Pons (tissue), 1 donor: ENCODE measurements around the gene OR2T1.
"Not testable (repeated sequence)": the region's sequence is repeated elsewhere in the genome, so short reads cannot be mapped to it uniquely, and the experiment has no call there.

Experiments
- DNase-seq: peaks from one replicate; pipeline ENCODE4 v3.0.0-alpha.2; 2016; ENCODE audit warnings: low spot score

Gene OR2T1, protein sequence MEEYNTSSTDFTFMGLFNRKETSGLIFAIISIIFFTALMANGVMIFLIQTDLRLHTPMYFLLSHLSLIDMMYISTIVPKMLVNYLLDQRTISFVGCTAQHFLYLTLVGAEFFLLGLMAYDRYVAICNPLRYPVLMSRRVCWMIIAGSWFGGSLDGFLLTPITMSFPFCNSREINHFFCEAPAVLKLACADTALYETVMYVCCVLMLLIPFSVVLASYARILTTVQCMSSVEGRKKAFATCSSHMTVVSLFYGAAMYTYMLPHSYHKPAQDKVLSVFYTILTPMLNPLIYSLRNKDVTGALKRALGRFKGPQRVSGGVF

DNA sequence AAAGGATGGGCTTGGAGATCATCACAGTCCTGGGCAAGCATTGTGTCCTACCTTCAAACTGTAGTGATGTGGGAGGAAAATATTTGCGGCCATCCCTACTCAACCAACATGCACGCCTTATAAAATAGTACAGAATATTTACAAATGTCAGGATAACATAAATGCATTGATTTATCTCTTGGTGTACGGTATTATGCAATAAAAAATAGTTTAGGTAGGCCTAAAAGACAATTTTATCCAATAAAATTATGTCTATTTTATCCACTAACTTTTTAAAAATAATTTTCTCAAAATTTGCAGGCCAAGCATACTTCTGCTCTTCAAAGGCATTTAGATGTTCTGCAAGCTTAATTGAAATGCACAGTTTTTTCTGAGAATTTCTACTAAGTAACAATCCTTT is at the start of gene OR2T1:
OR2T1 (plus strand) TSS at position 301 of the 400 bp plus-strand sequence. CDS start 3,100 bp downstream, outside the sequence.
- DNase-seq: no peak

DNA sequence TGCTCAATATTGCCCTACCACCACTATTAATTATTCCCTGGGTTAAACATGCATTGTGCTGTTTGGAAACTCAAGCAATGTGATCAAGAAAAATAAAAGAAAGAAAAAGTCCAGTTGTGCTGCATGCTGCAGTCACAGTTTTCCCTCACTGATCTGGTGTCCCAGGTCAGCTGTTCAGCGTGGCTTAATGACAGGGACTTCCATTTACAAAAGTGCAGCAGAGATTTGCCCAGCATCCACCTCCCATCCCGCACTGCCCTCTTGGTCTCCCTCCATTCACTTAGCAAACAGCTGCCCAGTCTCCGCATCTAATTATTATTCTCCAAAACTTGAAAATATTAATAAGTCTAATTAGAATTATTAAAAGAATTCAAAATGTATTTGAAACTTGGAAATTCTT is 43.4 kb upstream of the OR2T1 start:
- peak; percentile 72 for DNase-seq

DNA sequence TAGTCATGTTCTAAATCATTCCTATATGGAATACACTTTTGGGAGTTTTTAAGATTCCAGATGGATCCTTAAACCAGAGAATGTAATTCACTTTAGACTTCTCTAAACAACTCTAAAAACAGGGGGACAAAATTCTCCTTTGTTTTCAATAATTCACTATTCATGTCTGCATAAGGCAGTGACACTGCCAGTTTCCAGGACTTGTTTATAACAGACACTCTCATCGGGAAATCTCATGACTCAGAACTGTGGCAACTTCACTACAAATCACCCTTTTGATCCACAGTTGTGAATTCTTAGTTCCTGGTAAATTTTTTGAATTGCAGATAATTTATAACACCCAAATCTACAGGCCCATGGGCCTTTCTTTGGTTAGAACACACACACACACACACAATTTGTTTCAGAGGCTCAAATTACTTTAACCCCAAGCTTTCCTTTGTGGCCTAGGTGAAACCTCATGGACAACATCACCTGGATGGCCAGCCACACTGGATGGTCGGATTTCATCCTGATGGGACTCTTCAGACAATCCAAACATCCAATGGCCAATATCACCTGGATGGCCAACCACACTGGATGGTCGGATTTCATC is 41.6 kb upstream of the OR2T1 start, which contains the start of gene OR2T4:
OR2T4 (plus strand) TSS at position 545 of the 595 bp plus-strand sequence; CDS start at position 545, 0 bp downstream.
- DNase-seq: peak; percentile 95

GRCh38 chr1:248366609-248367008 is 36.2 kb upstream of the OR2T1 start:
- DNase-seq: no peak

- no peak for DNase-seq
Measured at GRCh38 chr1:248372394-248372793, 30.5 kb upstream of the OR2T1 start.

DNA sequence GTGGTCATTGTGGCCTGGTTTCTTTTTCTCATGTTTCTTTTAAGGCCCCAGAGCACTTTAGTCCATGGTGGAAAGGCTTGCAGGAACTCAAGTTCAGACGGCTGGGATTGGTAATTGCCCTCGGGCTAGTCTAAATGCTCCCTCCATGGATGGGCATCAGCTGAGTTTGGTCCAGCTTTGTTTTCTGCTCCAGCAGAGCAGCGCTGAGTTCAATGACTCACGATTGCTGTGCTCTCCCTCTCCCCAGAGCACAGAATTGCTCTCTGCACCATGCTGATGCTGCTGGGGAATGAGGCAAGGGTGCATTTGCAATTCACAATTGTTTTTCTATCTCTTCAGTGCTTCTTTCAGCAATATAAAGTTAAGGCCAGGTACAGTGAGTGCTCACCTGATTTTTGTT is 29.1 kb upstream of the OR2T1 start:
- no peak for DNase-seq

- DNase-seq: no peak
Measured at GRCh38 chr1:248375446-248375845, 27.4 kb upstream of the OR2T1 start, which contains the start of gene OR2T6. Gene OR2T6 (plus strand): TSS chr1:248375746. CDS start chr1:248387609, 11,863 bp downstream.

GRCh38 chr1:248376916-248377315 is 25.9 kb upstream of the OR2T1 start:
- no peak for DNase-seq

GRCh38 chr1:248380854-248381253 is 22.0 kb upstream of the OR2T1 start:
- DNase-seq: no peak

DNA sequence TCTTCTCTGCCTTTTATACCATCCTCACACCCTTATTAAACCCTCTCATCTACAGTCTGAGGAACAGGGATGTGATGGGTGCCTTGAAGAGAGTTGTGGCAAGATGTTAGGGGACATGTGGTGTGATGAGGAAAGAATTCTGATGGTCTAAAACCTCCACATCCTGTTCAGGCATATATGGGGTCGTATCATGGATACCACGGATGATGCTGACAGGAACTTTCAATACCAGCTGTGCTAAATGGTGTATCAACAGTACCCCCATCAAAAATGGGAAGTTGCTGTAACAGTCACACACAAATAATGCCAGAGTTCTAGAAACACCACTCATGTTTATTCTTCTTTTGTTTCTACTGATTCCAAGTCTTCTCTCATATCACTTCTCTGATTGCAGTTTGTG is 14.4 kb upstream of the OR2T1 start:
- no peak for DNase-seq

GRCh38 chr1:248393050-248393449 is 9.8 kb upstream of the OR2T1 start:
- peak; percentile 21 for DNase-seq

DNA sequence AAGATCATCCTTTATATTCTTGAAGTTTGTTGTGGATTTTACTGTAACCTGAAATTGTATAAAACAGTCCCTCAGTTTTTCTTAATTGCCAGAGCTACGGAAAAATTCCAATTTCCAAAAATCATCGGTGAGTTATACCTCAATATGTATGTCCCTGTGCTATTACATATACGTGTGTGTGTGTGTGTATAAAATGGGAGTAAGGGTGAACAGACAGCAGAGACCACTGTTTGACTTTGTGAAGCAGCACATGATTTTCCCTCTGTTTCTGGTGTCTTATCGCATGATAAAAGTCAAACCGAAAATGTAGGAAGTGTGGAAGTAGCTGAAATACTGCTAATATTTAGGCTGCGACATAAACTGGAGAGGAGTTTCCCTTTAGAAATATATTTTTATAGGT is 1.2 kb downstream of the OR2T1 start:
- no peak for DNase-seq

DNA sequence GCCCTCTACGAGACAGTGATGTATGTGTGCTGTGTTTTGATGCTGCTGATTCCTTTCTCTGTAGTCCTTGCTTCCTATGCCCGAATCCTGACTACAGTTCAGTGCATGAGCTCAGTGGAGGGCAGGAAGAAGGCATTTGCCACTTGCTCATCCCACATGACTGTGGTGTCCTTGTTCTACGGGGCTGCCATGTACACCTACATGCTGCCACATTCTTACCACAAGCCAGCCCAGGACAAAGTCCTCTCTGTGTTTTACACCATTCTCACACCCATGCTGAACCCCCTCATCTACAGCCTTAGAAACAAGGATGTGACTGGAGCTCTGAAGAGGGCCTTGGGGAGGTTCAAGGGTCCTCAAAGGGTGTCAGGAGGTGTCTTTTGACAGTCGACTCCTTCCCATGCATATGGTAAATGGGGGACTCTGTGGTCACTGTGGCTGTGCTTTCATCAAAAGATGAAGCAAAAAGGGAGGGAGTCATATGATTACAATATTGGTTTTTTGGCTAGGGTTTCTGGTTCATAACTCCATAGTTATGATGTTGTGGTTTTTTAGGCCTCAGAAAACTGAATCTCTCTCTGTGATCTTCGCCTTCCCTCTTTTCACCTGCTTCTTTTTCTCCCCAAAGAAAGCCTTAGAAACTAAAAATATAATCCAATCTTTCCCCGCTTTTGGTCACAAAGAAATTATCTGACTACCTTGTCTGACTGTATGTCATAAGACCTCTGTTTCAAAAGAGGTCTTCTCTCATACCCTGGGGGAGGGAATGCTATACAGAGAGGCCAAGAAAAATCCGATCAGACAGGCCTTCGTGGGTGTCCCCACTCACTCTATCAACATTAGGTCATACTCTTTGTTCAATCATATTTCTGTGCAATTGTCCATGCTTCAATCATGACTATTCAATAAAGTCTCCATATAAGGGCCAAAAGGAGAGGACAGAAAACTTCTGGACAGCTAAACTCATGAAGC is 4.2 kb downstream of the OR2T1 start:
- no peak for DNase-seq

- no peak for DNase-seq
Measured at GRCh38 chr1:248416226-248416625, 13.4 kb downstream of the OR2T1 start.

- DNase-seq: no peak
Measured at GRCh38 chr1:248417854-248418253, 15.0 kb downstream of the OR2T1 start.

DNA sequence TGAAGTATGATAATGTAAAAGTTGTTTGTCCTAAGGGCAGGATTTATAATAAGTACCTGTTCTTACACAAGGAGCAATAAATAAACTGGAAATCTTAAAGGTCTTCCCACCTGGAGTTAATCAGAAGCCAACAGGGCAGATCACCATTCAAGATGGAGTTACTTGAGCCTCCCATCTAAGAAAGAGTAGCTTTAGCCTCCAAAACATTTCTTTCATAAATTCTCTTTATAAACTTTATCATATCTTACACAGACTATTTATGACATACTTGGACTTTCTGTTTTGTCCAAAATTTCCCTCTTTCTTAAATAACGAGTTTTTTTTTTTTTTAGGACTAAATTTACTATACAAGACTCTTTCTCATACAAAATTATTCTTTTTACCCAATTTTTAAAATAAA is 18.5 kb downstream of the OR2T1 start:
- DNase-seq: no peak

GRCh38 chr1:248427526-248428191 is 24.8 kb downstream of the OR2T1 start:
- DNase-seq: not testable (repeated sequence)

DNA sequence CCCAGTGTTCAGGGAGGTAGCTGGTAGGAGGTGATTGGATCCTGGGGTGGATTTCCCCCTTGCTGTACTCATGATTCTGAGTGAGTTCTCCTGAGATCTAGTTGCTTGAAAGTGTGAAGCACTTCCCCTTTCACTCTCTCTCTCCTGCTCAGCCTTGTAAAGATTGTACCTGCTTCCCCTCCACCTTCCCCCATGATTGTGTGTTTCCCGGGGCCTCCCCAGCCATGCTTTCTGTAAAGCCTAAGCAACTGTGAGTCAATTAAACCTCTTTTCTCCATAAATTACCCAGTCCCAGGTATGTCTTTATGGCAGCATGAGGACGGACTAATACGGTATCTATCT is 25.3 kb downstream of the OR2T1 start:
- DNase-seq: not testable (repeated sequence)

GRCh38 chr1:248431683-248432082 is 28.8 kb downstream of the OR2T1 start:
- not testable (repeated sequence) for DNase-seq

DNA sequence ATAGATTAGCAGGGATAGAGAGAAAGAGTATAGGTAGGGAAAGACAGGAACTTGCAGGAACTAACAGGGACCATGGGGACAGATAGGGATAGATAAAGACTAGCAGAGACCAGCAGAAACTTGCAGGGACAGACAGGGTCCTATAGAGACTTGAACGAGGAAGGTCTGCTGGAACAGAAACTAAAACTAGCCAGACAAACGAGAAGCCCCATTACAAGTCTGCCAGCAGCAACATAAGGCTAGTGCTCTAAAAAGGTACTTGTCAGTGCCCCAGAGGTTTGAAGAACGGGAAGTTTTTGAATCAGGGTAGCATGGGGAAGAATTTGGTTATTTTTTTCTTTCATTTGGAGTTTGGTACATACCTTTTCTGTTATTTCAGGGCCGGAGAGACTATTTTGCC is 29.4 kb downstream of the OR2T1 start:
- DNase-seq: not testable (repeated sequence)

- DNase-seq: not testable (repeated sequence)
Measured at GRCh38 chr1:248433811-248434415, 31.1 kb downstream of the OR2T1 start.
